Measurements from ENCODE around the gene LPCAT1. TPM values are rescaled to one million over a fixed set of nuclear protein-coding genes. Genes with fewer than 3 reads are reported as not detected.

Gene LPCAT1
- total and polyA plus RNA-seq, 10 of the 15 experiments (the other 5 are each of a cell fraction or from before 2014, with no cell fraction given): 2.3 to 109 (median 72.7) TPM

- no peak overlapping the region for H3K9ac ChIP-seq (ENCODE audit: control insufficient read depth, insufficient read depth, low read length)
- no peaks in the 10 kb centered on the region for H3K36me3 ChIP-seq (ENCODE audit: control insufficient read depth in 2 of 2, insufficient read depth in 2 of 2, low read length in 1 of 2)
- POLR2A ChIA-PET: no interaction called here
- no peaks in the 10 kb centered on the region for H3K4me1 ChIP-seq (ENCODE audit: control insufficient read depth, insufficient read depth, low read length)
- H2AFZ ChIP-seq (ENCODE audit: control insufficient read depth, low read depth, low read length): no peak overlapping the region
- in situ Hi-C loops (cut with MboI) (no loop called here), intact Hi-C loops (cut with micrococcal nuclease; ENCODE audit: unreplicated experiment) (no loop called here)
- 83% methylated on average over 18 of the region's 18 CpGs for WGBS (ENCODE audit: insufficient coverage, insufficient replicate concordance, low lambda C conversion rate, missing lambda C conversion rate)
- no peaks in the 10 kb centered on the region for H3K9me3 ChIP-seq (replicated peaks; ENCODE audit: control insufficient read depth, insufficient read depth, low read length)
- H3K27ac ChIP-seq (ENCODE audit: control insufficient read depth, insufficient read depth): no peak overlapping the region
- no peaks in the 10 kb centered on the region; a peak in 1 of 4 replicates for H3K27me3 ChIP-seq (replicated peaks in 1 of 2; ENCODE audit: control insufficient read depth in 2 of 2, insufficient read depth in 2 of 2, low read length in 1 of 2)
- H3K4me2 ChIP-seq (ENCODE audit: control insufficient read depth, insufficient read depth): no peak overlapping the region
- no TSS peak for BruUV-seq (replicated peaks)
- no peak for DNase-seq (ENCODE audit: low read depth, low spot score)
- FAIRE-seq: no peak
- H3K79me2 ChIP-seq (ENCODE audit: control insufficient read depth, insufficient read depth, low read length): no peaks in the 10 kb centered on the region
- RAD21 ChIA-PET (ENCODE audit: unreplicated experiment): interaction anchor here (0.6 kb wide), 1 partner anchor 441 kb away, joined by 3 read pairs; no protein-coding TSS in a partner anchor
- no peak for ATAC-seq
- no peak overlapping the region for H3K4me3 ChIP-seq
- CTCF ChIA-PET: no interaction called here
- H4K20me1 ChIP-seq (ENCODE audit: control insufficient read depth, insufficient read depth): no peaks in the 10 kb centered on the region
- no peak for TF ChIP-seq ELK1 (IDR thresholded peaks at IDR 0.05; ENCODE audit: low read depth, low read length)
- no peak for TF ChIP-seq NFYA (IDR thresholded peaks at IDR 0.05; ENCODE audit: borderline replicate concordance, low read depth, low read length)
- TF ChIP-seq TCF12 (IDR thresholded peaks at IDR 0.05; ENCODE audit: low read depth, low read length): no peak
- TF ChIP-seq POLR2AphosphoS5 (IDR thresholded peaks at IDR 0.05; ENCODE audit: low read length): no peak
- TF ChIP-seq ASH2L (IDR thresholded peaks at IDR 0.05; ENCODE audit: borderline replicate concordance, low read depth): no peak
- no peak for TF ChIP-seq RBBP5 (conservative IDR thresholded peaks at IDR 0.05)
- SMC1A ChIA-PET (ENCODE audit: uncharacterized antibody, unreplicated experiment): interaction anchor here (1.2 kb wide), 1 partner anchor 167 kb away, joined by 3 read pairs; no protein-coding TSS in a partner anchor
Observed at GRCh38 chr5:1546556-1546955, 22.8 kb upstream of the LPCAT1 start.

- POLR2A ChIA-PET: no interaction called here
- Histone ChIP-seq H3K4me2 (ENCODE audit: control insufficient read depth, insufficient read depth) (no peak overlapping the region), H3K27ac (ENCODE audit: control insufficient read depth, insufficient read depth) (no peak overlapping the region), H4K20me1 (ENCODE audit: control insufficient read depth, insufficient read depth) (no peaks in the 10 kb centered on the region), H3K36me3 (ENCODE audit: control insufficient read depth in 2 of 2, insufficient read depth in 2 of 2, low read length in 1 of 2) (no peaks in the 10 kb centered on the region), H3K27me3 (replicated peaks in 1 of 2; ENCODE audit: control insufficient read depth in 2 of 2, insufficient read depth in 2 of 2, low read length in 1 of 2) (no peaks in the 10 kb centered on the region; a peak in 1 of 4 replicates), H3K79me2 (ENCODE audit: control insufficient read depth, insufficient read depth, low read length) (no peaks in the 10 kb centered on the region), H3K9ac (ENCODE audit: control insufficient read depth, insufficient read depth, low read length) (no peak overlapping the region), H3K4me1 (ENCODE audit: control insufficient read depth, insufficient read depth, low read length) (no peaks in the 10 kb centered on the region), H3K9me3 (replicated peaks; ENCODE audit: control insufficient read depth, insufficient read depth, low read length) (no peaks in the 10 kb centered on the region), H3K4me3 (no peak overlapping the region), H2AFZ (ENCODE audit: control insufficient read depth, low read depth, low read length) (no peak overlapping the region)
- RAD21 ChIA-PET (ENCODE audit: unreplicated experiment): interaction anchor here (0.6 kb wide), 1 partner anchor 440 kb away, joined by 3 read pairs; no protein-coding TSS in a partner anchor
- no peak for FAIRE-seq
- CTCF ChIA-PET: no interaction called here
- DNase-seq (ENCODE audit: low read depth, low spot score): no peak
- TF ChIP-seq TCF3 (IDR thresholded peaks at IDR 0.05; ENCODE audit: borderline replicate concordance, insufficient read depth, low read depth, low read length) (peak; percentile 20; the same call in 1 of the 2 replicates), MLLT1 (IDR thresholded peaks at IDR 0.05) (no peak), GABPA (IDR thresholded peaks at IDR 0.05; ENCODE audit: low read depth) (0 out of 2 replicates have a peak, but pooled peaks have one; percentile 24)
- no TSS peak for BruUV-seq (replicated peaks)
- WGBS (ENCODE audit: insufficient coverage, insufficient replicate concordance, low lambda C conversion rate, missing lambda C conversion rate): 24% methylated on average over 6 of the region's 6 CpGs
- intact Hi-C loops (cut with micrococcal nuclease; ENCODE audit: unreplicated experiment) (no loop called here), in situ Hi-C loops (cut with MboI) (no loop called here)
- SMC1A ChIA-PET (ENCODE audit: uncharacterized antibody, unreplicated experiment): interaction anchor here (1.2 kb wide), 1 partner anchor 166 kb away, joined by 3 read pairs; no protein-coding TSS in a partner anchor
- ATAC-seq: no peak
Observed at GRCh38 chr5:1545805-1546355, 22.1 kb upstream of the LPCAT1 start.
